Caco-2 (cell line): ENCODE results near the gene TOP3B. TPM values are rescaled to one million over a fixed set of nuclear protein-coding genes. Genes with fewer than 3 reads are reported as not detected.

ENCODE experiments used
- BruUV-seq: library from RNA; stranded (reverse); fragments of 400-500 nt; replicated peaks from 2 replicates; lab custom pipeline; 2021; lab: Mats Ljungman, UMichigan
- CTCF ChIA-PET: fragments of 300-600 bp; sonication (Branson Sonifier 250); formaldehyde crosslinking; loops from one replicate; lab custom pipeline; 2022; ENCODE audit warnings: antibody characterized with exemption; lab: Charles Lee
- POLR2A ChIA-PET: fragments of 300-600 bp; sonication (Branson Sonifier 250); formaldehyde crosslinking; loops from one replicate; lab custom pipeline; 2022; ENCODE audit warnings: antibody characterized with exemption; lab: Charles Lee
- DNase-seq, 2 experiments: peaks; one replicate each; pipeline versions ENCODE4 v3.0.0 to v3.0.0-alpha.2; 2020 to 2022
- H3K27me3 ChIP-seq: replicated peaks from 2 replicates; pipeline ENCODE4 v1.6.0; 2011; ENCODE audit warnings: low read length; ENCODE audit not compliant: control insufficient read depth, insufficient read depth
- H3K36me3 ChIP-seq: 2 replicates; pipeline ENCODE4 v1.5.1; 2011; ENCODE audit warnings: low read length; ENCODE audit not compliant: control insufficient read depth, insufficient read depth
- H3K4me1 ChIP-seq: fragments of 250-450 bp; sonication (Bioruptor Pico); 2 replicates; pipeline ENCODE4 v1.5.1; 2020; ENCODE audit warnings: mild to moderate bottlenecking
- H3K4me3 ChIP-seq: 2 replicates; pipeline ENCODE4 v1.5.1; 2011; ENCODE audit warnings: low read depth, mild to moderate bottlenecking, control low read depth, low read length
- H3K9me3 ChIP-seq: fragments of 250-450 bp; sonication (Bioruptor Pico); 2 replicates; pipeline ENCODE4 v1.5.1; 2020; ENCODE audit warnings: mild to moderate bottlenecking, moderate library complexity
- H3K27ac Mint-ChIP-seq: one replicate; pipeline ENCODE4 v1.8.0; 2022; ENCODE audit warnings: mixed read lengths; ENCODE audit not compliant: unreplicated experiment
- H3K27me3 Mint-ChIP-seq: one replicate; pipeline ENCODE4 v1.8.0; 2022; ENCODE audit warnings: mixed read lengths; ENCODE audit not compliant: insufficient read depth, unreplicated experiment
- H3K36me3 Mint-ChIP-seq: one replicate; pipeline ENCODE4 v1.8.0; 2022; ENCODE audit warnings: mild to moderate bottlenecking, mixed read lengths; ENCODE audit not compliant: insufficient read depth, unreplicated experiment
- H3K4me1 Mint-ChIP-seq: one replicate; pipeline ENCODE4 v1.8.0; 2022; ENCODE audit warnings: low read depth, mixed read lengths; ENCODE audit not compliant: unreplicated experiment
- H3K4me3 Mint-ChIP-seq: one replicate; pipeline ENCODE4 v1.8.0; 2022; ENCODE audit warnings: mild to moderate bottlenecking, moderate library complexity, mixed read lengths; ENCODE audit not compliant: unreplicated experiment
- H3K9me3 Mint-ChIP-seq: one replicate; pipeline ENCODE4 v1.8.0; 2022; ENCODE audit warnings: mixed read lengths; ENCODE audit not compliant: unreplicated experiment
- intact Hi-C: fragments of 100-400 bp; cut with micrococcal nuclease; formaldehyde crosslinking; loops from one replicate; pipeline ENCODE4 v1.10.0; 2022; ENCODE audit not compliant: unreplicated experiment
- total RNA-seq: library from RNA; stranded (reverse); gene quantifications from 2 replicates; pipeline ENCODE4 v1.2.3, GENCODE V29; 2022
- TF ChIP-seq, protein P1 (sequence below), 2 experiments: fragments of 200-600 bp in 1 of 2; IDR thresholded peaks; 1 replicate in 1 of 2; 2 replicates in 1 of 2; pipeline versions ENCODE4 v1.5.1 to v1.8.0; 2011 to 2022; ENCODE audit warnings: antibody characterized with exemption in 1 of 2, control low read depth in 1 of 2, inconsistent platforms in 1 of 2, low read depth in 1 of 2, low read length in 1 of 2, mild to moderate bottlenecking in 1 of 2, moderate library complexity in 1 of 2; ENCODE audit not compliant: insufficient read depth in 1 of 2, severe bottlenecking in 1 of 2, unreplicated experiment in 1 of 2

Gene TOP3B
- total RNA-seq, 1 experiment from 2014 or later = 63.7 TPM

DNA sequence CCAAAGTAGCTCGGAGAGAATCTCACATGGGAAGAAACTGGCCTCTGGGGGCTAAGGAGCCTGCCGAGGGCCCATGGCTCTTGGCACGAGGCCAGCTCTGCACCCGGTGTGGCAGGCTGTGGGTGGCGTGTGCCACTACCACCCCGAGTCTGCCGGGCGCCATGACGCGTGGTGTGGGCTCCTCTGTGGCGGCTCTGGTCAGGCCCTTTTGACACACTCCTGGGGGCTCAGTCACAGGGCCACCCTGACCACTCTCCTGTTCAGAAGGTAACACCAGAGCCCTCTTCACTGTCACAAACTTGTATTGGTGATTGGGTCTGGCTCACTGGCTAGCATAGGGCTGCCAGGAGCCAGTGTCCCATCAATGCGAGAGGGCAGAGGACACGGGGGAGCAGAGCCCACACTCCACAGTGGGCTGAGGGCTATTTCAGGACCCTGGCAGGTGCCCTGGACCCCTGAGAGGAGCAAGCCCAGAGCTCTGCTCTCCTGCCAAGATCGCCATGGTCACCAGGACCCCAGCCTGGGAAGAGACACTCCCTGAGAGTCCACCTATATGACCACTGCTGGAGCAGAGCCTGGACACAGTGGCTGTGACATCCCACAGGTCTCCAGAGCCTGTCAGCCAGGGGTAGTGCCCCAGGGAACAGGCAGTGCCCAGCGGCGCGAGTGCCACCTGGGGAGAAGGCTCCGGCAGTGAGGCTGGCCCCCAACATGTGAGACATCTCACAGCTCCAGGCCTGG, 21.3 kb downstream of the TOP3B start:
- Mint-ChIP-seq H3K36me3 (peaks cover 28% of the 10 kb centered on the region), H3K4me3 (no peak overlapping the region), H3K9me3 (no peaks in the 10 kb centered on the region), H3K27ac (no peak overlapping the region), H3K4me1 (no peaks in the 10 kb centered on the region), H3K27me3 (no peaks in the 10 kb centered on the region)
- H3K27me3 ChIP-seq = no peaks in the 10 kb centered on the region
- H3K4me1 ChIP-seq = no peaks in the 10 kb centered on the region
- ChIA-PET CTCF (no interaction called here), POLR2A (no interaction called here)
- H3K9me3 ChIP-seq = no peaks in the 10 kb centered on the region
- no TSS peak for BruUV-seq
- no peak for DNase-seq
- H3K4me3 ChIP-seq = no peak overlapping the region
- intact Hi-C loops = no loop called here
- TF ChIP-seq, protein P1, sequence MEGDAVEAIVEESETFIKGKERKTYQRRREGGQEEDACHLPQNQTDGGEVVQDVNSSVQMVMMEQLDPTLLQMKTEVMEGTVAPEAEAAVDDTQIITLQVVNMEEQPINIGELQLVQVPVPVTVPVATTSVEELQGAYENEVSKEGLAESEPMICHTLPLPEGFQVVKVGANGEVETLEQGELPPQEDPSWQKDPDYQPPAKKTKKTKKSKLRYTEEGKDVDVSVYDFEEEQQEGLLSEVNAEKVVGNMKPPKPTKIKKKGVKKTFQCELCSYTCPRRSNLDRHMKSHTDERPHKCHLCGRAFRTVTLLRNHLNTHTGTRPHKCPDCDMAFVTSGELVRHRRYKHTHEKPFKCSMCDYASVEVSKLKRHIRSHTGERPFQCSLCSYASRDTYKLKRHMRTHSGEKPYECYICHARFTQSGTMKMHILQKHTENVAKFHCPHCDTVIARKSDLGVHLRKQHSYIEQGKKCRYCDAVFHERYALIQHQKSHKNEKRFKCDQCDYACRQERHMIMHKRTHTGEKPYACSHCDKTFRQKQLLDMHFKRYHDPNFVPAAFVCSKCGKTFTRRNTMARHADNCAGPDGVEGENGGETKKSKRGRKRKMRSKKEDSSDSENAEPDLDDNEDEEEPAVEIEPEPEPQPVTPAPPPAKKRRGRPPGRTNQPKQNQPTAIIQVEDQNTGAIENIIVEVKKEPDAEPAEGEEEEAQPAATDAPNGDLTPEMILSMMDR (IDR thresholded peaks at IDR 0.05; ENCODE audit: insufficient read depth in 1 of 2, low read depth in 1 of 2, low read length in 1 of 2, severe bottlenecking in 1 of 2, unreplicated experiment in 1 of 2) = no peak
- H3K36me3 ChIP-seq = no peaks in the 10 kb centered on the region; the same call in 1 of the 2 replicates

DNA sequence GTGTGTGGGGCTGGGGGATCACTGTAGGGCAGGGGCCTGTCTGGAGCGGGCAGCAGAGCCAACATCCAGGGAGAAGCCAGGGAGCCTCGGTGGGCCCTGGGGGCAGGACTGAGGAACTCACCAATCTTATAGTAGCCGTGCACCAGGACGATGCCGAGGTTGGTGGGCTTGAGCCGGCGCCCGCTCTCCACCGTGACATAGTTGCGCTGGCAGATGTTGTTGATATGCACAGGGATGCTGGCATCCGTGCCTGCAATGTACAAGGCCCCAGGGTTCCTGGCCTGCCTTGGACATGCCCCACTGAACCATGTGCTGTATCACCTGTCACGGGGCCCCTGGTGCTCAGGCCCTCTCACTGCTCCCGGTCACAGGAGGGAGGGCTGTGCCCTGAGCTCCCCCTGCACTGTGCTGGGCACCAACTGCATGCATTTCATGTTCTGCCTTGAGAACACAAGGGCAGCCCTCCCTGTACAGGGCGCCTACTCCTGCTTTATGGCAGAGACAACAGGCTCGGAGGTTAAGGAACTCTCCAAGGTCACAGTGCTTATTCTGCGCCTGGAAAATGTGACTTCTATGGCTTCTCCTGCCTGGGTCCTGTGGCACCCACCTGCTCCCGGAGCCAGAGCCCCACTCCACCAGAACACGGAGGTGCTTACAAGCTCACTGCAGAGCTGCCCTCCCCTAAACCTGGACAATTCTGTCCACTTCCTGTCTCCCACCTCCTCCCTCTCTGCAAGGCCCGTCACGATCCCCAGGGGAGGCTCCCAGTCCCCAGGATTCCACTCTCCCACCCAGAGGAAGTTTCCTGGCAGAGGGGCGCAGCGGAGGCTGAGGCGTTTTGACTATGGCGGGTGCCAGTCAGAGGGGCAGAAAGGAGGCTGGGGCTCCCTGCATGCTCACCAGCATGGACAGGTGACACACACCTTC, 22.1 kb downstream of the TOP3B start:
- Mint-ChIP-seq H3K4me1 (no peaks in the 10 kb centered on the region), H3K4me3 (no peak overlapping the region), H3K36me3 (peaks cover 28% of the 10 kb centered on the region), H3K27me3 (no peaks in the 10 kb centered on the region), H3K9me3 (no peaks in the 10 kb centered on the region), H3K27ac (no peak overlapping the region)
- Histone ChIP-seq H3K27me3 (no peaks in the 10 kb centered on the region), H3K4me1 (no peaks in the 10 kb centered on the region), H3K36me3 (no peaks in the 10 kb centered on the region; the same call in 1 of the 2 replicates), H3K9me3 (no peaks in the 10 kb centered on the region), H3K4me3 (no peak overlapping the region)
- CTCF ChIA-PET = no interaction called here
- no TSS peak for BruUV-seq
- intact Hi-C loops = no loop called here
- TF ChIP-seq, protein P1 (IDR thresholded peaks at IDR 0.05; ENCODE audit: insufficient read depth in 1 of 2, low read depth in 1 of 2, low read length in 1 of 2, severe bottlenecking in 1 of 2, unreplicated experiment in 1 of 2) = no peak
- POLR2A ChIA-PET = no interaction called here
- DNase-seq = no peak

GRCh38 chr22:21959274-21960074, 23.1 kb downstream of the TOP3B start:
- H3K27me3 ChIP-seq = no peaks in the 10 kb centered on the region
- no peak for DNase-seq
- no peaks in the 10 kb centered on the region for H3K27me3 Mint-ChIP-seq
- intact Hi-C loops = no loop called here
- ChIA-PET CTCF (no interaction called here), POLR2A (interaction anchor here (0.7 kb wide), 1 partner anchor 1217 kb away, joined by 3 read pairs; no protein-coding TSS in a partner anchor)
- no peaks in the 10 kb centered on the region for H3K4me1 ChIP-seq
- H3K36me3 Mint-ChIP-seq = peaks cover 21% of the 10 kb centered on the region
- no TSS peak for BruUV-seq
- no peaks in the 10 kb centered on the region for H3K9me3 ChIP-seq
- H3K9me3 Mint-ChIP-seq = no peaks in the 10 kb centered on the region
- TF ChIP-seq, protein P1 (IDR thresholded peaks at IDR 0.05; ENCODE audit: insufficient read depth in 1 of 2, low read depth in 1 of 2, low read length in 1 of 2, severe bottlenecking in 1 of 2, unreplicated experiment in 1 of 2) = no peak
- H3K36me3 ChIP-seq = no peaks in the 10 kb centered on the region; the same call in 1 of the 2 replicates
- H3K4me3 ChIP-seq = no peak overlapping the region
- no peak overlapping the region for H3K4me3 Mint-ChIP-seq
- no peak overlapping the region for H3K27ac Mint-ChIP-seq
- H3K4me1 Mint-ChIP-seq = no peaks in the 10 kb centered on the region
